ENCODE measurements around the gene ELK1.
"Not testable (repeated sequence)": the region's sequence is repeated elsewhere in the genome, so short reads cannot be mapped to it uniquely, and the experiment has no call there.

The ELK1 gene

DNA sequence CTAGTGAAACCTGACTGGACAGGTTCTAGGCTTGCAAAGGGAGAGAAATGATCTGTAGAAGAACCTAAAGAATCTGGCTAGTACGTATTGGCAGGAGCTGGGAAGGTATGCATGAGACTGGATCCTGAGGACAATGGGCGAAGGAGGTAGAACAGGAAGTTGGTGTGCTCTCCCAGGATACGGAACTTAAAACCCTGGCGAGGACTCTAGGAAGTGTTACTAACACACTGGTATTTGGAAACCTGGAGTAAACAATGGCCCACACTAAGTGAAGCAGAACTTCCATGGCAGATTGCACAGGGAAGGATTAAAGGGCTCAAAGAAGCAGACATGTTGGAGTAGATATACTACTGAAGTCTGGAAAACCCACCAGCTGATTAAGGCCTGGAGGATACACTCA, 39.9 kb downstream of the ELK1 start:
- DNase-seq, result no peak

DNA sequence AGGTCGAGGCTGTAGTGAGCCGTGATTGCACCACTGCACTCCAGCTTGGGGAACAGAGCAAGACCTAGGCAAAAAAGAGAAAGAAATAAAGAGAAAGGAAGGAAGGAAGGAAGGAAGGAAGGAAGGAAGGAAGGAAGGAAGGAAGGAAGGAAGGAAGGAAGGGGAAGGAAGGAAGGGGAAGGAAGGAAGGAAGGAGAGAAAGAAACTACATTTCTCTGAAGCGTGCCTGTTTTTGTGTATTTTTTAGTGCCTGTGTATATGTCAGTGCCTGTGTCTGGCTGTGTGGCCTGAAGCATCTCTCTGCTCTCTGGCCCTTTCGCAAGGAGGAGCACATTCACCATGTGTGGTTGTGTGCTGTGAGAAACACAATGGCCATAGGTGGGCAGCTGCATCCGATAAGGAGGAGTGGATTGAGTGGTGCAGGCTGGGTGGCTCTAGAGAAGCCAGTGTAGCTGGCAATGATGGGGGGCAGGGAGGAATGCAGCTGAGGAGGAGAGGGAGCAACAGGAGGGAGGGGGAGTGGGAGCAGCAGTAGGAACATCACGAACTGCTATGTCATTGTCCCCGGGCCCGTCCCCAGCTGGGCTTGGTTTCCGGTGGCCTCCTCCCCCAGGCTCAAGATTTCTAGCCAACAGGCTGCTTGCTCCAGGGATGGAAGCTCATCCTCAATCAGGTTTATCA, 42.1 kb downstream of the ELK1 start:
- DNase-seq, result no peak

DNA sequence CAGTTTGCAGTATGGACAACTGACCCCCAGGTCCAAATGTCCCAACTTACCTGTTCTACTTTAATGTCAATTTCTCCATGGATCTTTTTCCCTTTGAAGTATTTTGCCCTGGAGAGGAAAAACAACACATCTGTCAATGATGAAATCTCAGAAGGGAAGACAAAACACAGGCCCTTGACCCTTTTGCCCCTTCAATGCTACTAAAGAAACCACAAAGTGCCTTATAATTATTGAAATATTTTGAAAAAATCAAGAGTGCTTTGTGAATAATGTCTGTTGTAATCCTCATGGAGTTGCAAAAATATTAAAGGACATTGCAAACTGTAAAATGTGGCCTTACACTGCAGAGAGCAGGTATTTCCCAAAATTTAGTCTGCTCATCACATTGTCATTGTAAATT, 43.3 kb downstream of the ELK1 start:
- DNase-seq, result no peak

DNA sequence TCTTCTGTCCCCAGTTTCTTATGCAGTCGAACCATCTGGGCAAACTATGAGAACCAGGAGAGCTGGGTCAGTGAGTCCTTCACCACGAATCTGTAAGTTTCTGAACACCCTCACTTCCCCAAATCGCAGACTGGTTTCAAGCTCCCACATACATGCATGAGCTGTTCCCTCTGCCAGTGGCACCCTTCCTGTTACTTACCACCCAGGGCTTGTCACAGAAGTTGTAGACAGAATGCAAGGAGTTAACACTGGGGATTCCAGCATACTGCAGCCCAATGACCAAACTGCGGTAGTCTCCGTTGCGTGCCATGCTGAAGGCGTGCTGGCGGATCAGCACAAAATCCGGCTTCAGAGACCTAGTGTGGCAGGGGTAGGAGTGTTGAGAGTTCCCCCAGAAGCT, 45.3 kb downstream of the ELK1 start:
- DNase-seq, result no peak

DNA sequence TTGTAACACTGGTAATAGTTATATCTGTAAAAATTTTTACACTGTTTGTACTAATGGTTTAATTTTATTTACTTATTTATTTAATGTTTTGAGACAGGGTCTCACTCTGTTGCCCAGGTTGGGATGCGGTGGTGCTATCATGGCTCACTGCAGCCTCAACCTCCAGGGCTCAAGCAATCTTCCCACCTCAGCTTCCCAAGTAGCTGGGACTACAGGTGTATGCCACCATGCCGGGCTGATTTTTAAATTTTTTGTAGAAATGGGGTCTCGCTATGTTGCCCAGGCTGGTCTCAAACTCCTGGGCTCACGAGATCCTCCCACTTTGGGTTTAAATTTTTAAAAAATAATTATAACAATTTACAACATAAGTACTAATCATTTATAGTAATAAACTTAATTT, 47.2 kb downstream of the ELK1 start:
- not testable (repeated sequence) for DNase-seq

DNA sequence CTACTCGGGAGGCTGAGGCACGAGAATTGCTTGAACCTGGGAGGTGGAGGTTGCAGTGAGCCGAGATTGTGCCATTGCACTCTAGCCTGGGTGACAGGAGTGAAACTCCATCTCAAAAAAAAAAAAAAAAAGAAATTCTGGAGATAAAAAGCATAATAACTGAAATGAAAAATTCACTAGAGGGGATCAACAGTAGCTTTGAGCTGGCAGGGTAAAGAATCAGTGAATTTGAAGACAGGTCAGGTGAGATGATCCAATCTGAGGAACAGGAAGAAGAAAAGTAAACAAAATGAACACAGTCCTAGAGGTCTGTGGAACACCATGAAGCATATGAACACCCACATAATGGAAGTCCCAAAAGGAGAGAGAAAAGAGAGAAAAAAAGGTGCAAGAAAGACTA, 53.1 kb downstream of the ELK1 start:
- no peak for DNase-seq

DNA sequence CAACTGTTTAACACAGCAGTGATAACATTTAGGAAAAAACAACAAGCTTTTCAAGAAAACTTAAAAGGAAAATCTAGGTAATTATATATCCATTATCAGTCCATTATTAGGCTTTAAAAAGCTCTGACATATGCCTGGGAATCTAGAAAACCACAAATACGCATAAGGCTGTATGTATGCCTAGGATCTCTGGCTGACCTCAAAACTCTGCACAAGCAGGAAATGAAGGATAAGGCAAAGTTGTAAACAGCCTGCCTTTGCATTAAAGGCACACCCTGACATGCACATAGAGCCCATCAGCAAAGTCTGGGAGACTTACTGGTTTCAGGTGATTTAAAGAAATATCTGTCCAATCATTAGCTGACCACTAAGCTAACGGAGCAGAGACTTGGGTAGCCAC, 54.1 kb downstream of the ELK1 start:
- DNase-seq, result no peak

DNA sequence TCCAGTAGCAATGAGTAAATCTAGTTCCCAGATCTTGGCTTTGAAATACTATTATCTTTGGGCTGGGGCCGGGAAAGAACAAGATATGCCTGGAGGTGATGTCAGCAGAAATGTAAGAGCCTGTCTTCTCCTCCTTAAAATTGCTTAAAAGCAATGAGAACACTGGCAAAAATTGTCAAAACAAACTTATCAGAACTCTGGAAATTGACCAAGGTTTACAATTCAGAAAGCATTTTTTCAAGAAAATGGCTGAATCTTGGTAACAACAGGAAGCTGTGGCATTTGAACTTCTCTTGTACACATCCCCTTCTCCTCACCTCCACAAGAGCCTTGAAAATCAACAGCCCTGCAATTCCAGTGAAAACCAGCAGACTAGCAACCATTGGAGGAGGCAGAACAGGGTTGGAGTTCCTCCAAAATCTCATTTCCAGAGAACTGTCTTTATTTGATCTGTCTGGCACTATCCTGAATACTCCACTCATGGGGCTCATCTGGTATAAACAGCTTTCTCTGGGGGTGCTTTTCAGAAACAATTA, 54.6 kb downstream of the ELK1 start:
- no peak for DNase-seq

DNA sequence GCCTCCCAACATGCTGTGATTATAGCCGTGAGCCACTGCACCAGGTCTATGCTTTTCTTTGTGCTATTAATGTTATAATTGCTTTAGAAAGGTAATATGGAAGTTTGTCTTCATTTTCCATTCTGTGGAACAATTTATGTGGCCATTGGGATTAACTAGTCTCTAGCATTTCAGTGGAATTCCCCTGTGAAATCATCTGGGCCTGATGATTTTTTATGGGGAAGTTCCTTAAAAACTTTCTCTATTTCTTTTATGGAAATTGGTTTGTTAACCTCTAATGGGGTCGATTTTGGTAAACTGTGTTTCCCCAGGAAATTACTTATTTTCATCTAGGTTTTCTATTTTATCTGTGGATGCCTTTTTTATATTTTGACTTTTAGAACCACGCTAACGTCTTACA, 56.8 kb downstream of the ELK1 start:
- DNase-seq, result no peak

DNA sequence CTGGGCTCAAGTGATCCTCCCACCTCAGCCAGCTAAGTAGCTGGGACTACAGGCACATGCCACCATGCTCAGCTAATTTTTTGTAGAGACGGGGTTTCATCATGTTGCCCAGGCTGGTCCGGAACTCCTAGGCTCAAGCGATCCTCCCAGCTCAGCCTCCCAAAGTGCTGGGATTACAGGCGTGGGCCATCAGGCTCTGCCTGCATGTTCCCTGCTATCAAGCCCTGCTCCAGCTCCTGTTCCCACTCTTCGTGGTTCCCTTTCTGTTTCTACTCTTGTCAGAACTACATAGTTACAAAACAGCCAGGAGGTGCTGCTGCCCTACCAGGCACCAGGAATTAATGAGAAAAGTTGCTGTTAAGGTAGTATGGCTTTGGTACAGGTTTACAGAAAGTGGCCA, 59.4 kb downstream of the ELK1 start:
- no peak for DNase-seq

DNA sequence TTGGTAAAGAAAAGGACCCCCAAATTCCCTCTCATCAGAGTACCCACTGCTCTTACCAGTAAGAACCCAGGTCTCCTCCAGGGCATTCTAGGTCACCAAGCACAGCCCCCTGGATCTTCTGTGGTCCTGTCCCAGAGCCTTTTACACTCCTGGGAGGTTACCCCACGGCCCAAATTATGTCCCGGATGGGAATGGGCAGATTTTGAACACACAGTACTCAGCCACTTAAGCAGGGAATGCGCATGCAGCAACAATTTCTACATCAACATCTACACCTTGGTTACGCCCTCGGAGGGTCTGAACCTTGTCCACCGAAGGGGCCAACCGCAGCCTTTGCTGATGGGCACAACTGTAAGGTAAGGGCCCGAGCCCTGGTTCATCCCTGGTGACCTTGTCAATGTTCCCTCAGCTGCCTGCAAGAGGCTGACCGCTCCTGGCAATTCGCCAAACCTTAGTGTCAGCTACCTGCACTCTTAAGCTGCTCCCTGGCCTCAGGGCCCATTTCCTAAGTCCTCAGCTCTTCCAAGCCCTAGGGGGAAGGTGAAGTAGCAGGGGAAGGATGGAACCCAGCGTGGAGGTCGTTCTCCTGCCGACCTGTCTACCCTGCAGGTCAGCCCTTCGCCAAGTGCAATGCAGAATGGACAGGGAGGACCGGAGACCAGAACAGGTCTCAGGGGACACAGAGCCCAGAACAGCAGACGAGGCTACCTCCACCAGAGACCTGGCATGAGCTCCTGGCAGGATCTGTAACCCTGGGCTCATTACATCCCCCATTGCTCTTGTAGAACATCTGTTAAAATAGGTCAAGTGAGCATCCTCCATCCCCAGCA, 62.2 kb downstream of the ELK1 start:
- no peak for DNase-seq

DNA sequence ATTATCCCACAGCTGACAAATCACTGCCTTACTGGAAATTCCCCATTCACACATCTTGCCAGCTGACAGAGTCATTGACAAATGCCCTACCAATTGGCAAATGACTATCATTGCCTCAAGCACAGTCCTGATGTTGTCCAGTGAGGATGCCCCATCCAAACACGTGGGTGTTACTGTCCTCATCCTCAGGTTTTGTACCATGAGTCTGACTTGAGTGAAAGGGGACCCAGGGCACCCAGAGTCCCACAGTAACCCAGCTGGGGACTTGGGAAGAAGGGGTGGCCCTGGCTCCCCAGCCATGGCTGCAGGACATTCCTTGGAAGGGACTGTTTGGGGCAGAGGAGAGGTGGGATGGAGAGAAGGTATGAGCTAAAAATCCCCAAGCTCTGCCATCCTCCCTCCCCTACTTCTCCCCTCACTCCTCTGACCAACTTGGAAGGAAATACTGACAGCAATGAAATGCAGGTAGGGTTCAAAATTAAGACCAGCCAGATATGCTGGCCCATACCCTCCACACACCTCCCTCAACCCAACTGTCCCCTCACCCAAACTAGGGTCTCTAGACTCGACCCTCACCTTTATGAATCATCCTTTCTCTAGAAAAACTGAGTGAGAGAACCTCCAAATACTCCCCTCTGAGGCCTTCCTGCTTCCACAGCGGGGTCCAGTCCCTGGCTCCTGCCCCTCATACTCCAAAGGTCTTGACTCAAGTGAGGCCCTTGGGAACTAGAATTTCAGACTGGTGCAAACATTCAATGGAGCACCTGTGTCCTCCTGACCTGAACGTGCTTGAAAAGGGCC, 63.1 kb downstream of the ELK1 start:
- no peak for DNase-seq

DNA sequence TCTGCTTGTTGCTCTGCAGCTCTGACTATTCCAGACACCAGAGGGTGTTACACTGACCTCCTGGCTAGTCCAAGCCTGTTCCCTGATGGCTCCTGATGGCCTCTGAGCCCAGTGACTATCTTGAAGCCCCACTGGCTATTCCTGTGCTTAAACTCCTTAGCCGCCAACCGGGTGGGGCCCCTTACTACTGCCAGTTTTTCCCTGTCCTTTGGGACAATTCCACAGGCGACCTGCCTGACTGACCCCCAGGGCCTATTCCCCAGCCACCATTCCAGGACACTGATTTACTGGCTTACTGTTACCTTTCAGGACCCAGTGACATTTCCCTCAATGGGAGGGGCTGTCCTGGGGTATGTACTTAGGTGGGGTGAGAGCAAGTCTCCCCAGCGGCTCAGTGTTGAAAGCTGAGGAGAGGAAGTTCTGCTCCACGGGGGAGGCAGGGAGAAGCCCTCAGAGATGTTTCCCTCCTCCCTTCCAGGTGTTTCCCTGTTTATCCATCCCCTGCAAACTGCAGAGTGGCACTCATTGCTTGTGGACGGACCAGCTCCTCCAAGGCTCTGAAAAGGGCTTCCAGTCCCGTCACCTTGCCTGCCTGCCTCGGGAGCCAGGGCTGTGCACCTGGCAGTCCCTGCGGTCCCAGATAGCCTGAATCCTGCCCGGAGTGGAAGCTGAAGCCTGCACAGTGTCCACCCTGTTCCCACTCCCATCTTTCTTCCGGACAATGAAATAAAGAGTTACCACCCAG, 64.1 kb downstream of the ELK1 start:
- no peak for DNase-seq

All from GF-D8 (cell line).